Heart left ventricle (tissue), 16 donors: ENCODE data around the gene SLC7A14. TPM values are rescaled to one million over a fixed set of nuclear protein-coding genes. Genes with fewer than 3 reads are reported as not detected.

Experiments
- ATAC-seq, 4 donors: fragments of 200-7000 bp; cut with Tn5 transposase; one replicate each; pipeline ENCODE4 v1.9.1; 2020 to 2022; ENCODE audit warnings: moderate library complexity in 4 of 4, mild to moderate bottlenecking in 3 of 4, moderate number of reproducible peaks in 1 of 4
- DNase-seq, 5 donors: peaks; one replicate each; pipeline ENCODE4 v3.0.0-alpha.2; 2020
- H3K27ac ChIP-seq, 12 donors: fragments of 200-600 bp; sonication (generic) in 4 of 12; one replicate each; pipeline versions ENCODE4 v1.5.0 to v1.8.0; 2016 to 2022; ENCODE audit warnings: mild to moderate bottlenecking in 2 of 12
- H3K27me3 ChIP-seq, 9 donors: fragments of 200-600 bp; sonication (generic) in 2 of 9; one replicate each; pipeline versions ENCODE4 v1.5.1 to v1.8.0; 2016 to 2022; ENCODE audit warnings: mild to moderate bottlenecking in 3 of 9
- H3K36me3 ChIP-seq, 9 donors: fragments of 200-600 bp; sonication (generic) in 2 of 9; one replicate each; pipeline versions ENCODE4 v1.5.0 to v1.8.0; 2018 to 2022; ENCODE audit warnings: mild to moderate bottlenecking in 2 of 9
- H3K4me1 ChIP-seq, 12 donors: fragments of 200-600 bp; sonication (generic) in 4 of 12; one replicate each; pipeline versions ENCODE4 v1.5.0 to v1.8.0; 2016 to 2022; ENCODE audit warnings: mild to moderate bottlenecking in 3 of 12
- H3K4me3 ChIP-seq, 12 donors: fragments of 200-600 bp; sonication (generic) in 4 of 12; one replicate each; pipeline versions ENCODE4 v1.5.0 to v1.8.0; 2017 to 2022; ENCODE audit warnings: mild to moderate bottlenecking in 9 of 12, moderate library complexity in 4 of 12
- H3K9me3 ChIP-seq, 12 donors: fragments of 200-600 bp; sonication (generic) in 4 of 12; one replicate each; pipeline versions ENCODE4 v1.5.0 to v1.8.0; 2016 to 2022; ENCODE audit warnings: mild to moderate bottlenecking in 1 of 12
- POLR2A ChIP-seq, 2 donors: fragments of 450-650 bp; IDR thresholded peaks; one replicate each; pipeline ENCODE4 v1.6.1; 2017; ENCODE audit warnings: antibody characterized with exemption in 2 of 2, mild to moderate bottlenecking in 2 of 2, moderate library complexity in 2 of 2
- WGBS, 4 donors: extraction: QIAGEN DNeasy Blood & Tissue Kit in 2 of 4; methylation state at CpG; one replicate each; pipeline versions ENCODE4 v1.1.5 to v1.1.7; 2013 to 2018; 5-methylcytosine and 5-hydroxymethylcytosine counted together
- intact Hi-C, 10 donors: fragments of 100-400 bp; cut with DNase I; formaldehyde crosslinking; loops; one replicate each; pipeline versions ENCODE4 v1.11.1 to v1.14.2; 2022
- polyA plus RNA-seq, 2 donors: library from polyadenylated mRNA; stranded (reverse); fragments of 200-250 nt; gene quantifications; one replicate each; pipeline ENCODE4 v1.2.3, GENCODE V29; 2013
- total RNA-seq, 9 donors: library from RNA; depleted of rRNA in 2 of 9; stranded (reverse); fragments of >200 nt in 2 of 9; fragmentation: NEBNext Ultra II Directional in 3 of 9; extraction: Animal tissue kit (Norgen Biotek cat#: 25700) in 3 of 9; gene quantifications; one replicate each; pipeline versions ENCODE4 v1.1.0 to v1.2.4, GENCODE V29; 2016 to 2023
- TF ChIP-seq, protein P1 (sequence below), 12 donors: fragments of 200-600 bp; sonication (generic) in 4 of 12; IDR thresholded peaks; one replicate each; pipeline versions ENCODE4 v1.5.0 to v1.8.0; 2018 to 2022; ENCODE audit warnings: antibody characterized with exemption in 12 of 12, mild to moderate bottlenecking in 5 of 12
- donor health status: ischemic (EF 13 %, LVEDD 7.1; RV severe dilation, severe dysfunction).
- donor health status: healthy with polysubstance abuse.
- donor health status: DM: no; HTN: yes; CAD: no.
- donor health status: DM: no; HTN: no; CAD: no.
- donor health status: ischemic (EF 25% LVEDD 6.9; RV normal size, moderate dysfunction).
- donor health status: ischemic (EF 25% LVEDD 5.7; RV mildly dilated, moderate dysfunction).
- donor health status: healthy.
- donor health status: DM: yes; HTN: yes; CAD: no.
- donor health status: ischemic (EF 35%, LVEDD 5.7; RV mildly dilated, moderate dysfunction).
- donor health status: nonischemic (EF 11% LVEDD 7.7; RV severe dilation, severe dysfunction).
- donor health status: DM: yes; HTN: yes; CAD: no.
- donor health status: PGD.
- donor health status: ischemic (EF 29% LVEDD 5.4; RV normal size, mild dysfunction).
- donor health status: nonischemic (EF 23%, LVEDD 6.1; RV moderate dilation, normal function).

SLC7A14 gene
- total and polyA plus RNA-seq, 11 donors: 0.02 TPM; not detected in 9

DNA sequence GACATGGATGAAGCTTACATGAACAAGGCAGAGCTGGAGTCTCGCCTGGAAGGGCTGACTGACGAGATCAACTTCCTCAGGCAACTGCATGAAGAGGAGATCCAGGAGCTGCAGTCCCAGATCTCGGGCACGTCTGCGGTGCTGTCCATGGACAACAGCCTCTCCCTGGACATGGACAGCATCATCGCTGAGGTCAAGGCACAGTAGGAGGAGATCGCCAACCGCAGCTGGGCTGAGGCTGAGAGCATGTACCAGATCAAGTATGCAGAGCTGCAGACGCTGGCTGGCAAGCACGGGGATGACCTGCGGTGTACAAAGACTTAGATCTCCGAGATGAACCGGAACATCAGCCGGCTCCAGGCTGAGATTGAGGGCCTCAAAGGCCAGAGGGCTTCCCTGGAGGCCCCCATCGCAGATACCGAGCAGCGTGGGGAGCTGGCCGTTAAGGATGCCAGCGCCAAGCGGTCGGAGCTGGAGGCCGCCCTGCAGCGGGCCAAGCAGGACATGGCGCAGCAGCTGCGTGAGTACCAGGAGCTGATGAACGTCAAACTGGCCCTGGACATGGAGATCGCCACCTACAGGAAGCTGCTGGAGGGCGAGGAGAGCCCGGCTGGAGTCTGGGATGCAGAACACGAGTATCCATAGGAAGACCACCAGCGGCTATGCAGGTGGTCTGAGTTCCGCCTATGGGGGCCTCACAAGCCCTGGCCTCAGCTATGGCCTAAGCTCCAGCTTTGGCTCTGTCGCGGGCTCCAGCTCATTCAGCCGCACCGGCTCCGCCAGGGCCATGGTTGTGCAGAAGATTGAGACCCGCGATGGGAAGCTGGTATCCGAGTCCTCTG lies 89.6 kb downstream of the SLC7A14 start:
- no peaks in the 10 kb centered on the region for H3K36me3 ChIP-seq
- TF ChIP-seq, protein P1, sequence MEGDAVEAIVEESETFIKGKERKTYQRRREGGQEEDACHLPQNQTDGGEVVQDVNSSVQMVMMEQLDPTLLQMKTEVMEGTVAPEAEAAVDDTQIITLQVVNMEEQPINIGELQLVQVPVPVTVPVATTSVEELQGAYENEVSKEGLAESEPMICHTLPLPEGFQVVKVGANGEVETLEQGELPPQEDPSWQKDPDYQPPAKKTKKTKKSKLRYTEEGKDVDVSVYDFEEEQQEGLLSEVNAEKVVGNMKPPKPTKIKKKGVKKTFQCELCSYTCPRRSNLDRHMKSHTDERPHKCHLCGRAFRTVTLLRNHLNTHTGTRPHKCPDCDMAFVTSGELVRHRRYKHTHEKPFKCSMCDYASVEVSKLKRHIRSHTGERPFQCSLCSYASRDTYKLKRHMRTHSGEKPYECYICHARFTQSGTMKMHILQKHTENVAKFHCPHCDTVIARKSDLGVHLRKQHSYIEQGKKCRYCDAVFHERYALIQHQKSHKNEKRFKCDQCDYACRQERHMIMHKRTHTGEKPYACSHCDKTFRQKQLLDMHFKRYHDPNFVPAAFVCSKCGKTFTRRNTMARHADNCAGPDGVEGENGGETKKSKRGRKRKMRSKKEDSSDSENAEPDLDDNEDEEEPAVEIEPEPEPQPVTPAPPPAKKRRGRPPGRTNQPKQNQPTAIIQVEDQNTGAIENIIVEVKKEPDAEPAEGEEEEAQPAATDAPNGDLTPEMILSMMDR (IDR thresholded peaks at IDR 0.05): no peak
- no peak for TF ChIP-seq POLR2A (IDR thresholded peaks at IDR 0.05)
- H3K4me3 ChIP-seq: no peak overlapping the region
- ATAC-seq (no peak), DNase-seq (no peak)
- H3K4me1 ChIP-seq: no peaks in the 10 kb centered on the region
- 87 to 92% (median 89%) methylated on average over 26 to 40 of the region's 40 CpGs for WGBS, 4 donors
- no peaks in the 10 kb centered on the region for H3K9me3 ChIP-seq
- H3K27ac ChIP-seq: no peak overlapping the region
- intact Hi-C loops: no loop called here
- H3K27me3 ChIP-seq: no peaks in the 10 kb centered on the region

DNA sequence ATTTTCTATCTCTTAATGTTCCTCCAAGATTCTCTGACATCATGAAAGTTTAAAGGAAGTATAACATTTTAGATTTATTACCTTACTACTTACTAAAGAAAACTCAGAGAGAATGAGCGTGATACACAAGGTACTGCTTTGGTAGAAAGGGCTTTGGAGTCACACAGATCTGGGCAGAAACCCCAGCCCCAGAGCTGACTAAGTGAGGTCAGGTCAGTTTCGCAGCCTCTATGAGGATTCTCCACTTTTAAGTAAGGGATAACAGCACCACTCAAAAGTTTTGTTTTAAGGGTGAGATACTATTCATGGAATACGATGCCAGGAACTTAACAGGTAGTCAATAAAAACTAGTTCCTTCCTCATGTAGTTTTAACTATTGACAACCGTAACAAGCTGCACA lies 91.1 kb downstream of the SLC7A14 start:
- intact Hi-C loops: no loop called here
- H3K27ac ChIP-seq: no peak overlapping the region
- no peaks in the 10 kb centered on the region for H3K9me3 ChIP-seq
- no peak overlapping the region for H3K4me3 ChIP-seq
- no peak for ATAC-seq
- 89 to 95% (median 92%) methylated on average over 4 of the region's 4 CpGs for WGBS, 4 donors
- no peaks in the 10 kb centered on the region for H3K4me1 ChIP-seq
- DNase-seq: no peak
- H3K36me3 ChIP-seq: no peaks in the 10 kb centered on the region
- H3K27me3 ChIP-seq: no peaks in the 10 kb centered on the region
- TF ChIP-seq, protein P1 (IDR thresholded peaks at IDR 0.05): no peak
- no peak for TF ChIP-seq POLR2A (IDR thresholded peaks at IDR 0.05)

DNA sequence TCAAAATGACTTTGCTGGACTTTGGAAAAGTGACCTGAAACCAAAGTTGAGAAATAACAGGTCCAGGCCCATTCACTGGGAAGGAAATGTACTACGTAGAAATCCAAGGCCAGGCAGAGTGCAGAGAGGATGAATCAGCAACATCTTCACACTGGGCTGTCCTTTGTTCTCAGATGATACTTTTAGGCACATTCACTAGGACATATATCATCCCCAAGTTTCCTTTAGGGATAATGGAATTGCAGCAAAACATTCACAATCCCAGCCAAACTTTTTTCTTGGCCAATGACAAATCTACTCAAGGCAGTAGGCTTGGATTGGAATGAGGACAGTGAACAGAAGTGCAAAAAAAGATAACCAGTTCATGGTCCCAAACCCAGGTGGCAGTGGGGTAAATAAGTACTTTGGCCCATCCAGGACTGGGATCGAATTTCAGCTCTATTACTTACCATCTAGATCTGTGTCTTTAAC lies 92.1 kb downstream of the SLC7A14 start:
- Histone ChIP-seq H3K9me3 (no peaks in the 10 kb centered on the region), H3K4me1 (no peaks in the 10 kb centered on the region), H3K36me3 (no peaks in the 10 kb centered on the region), H3K27me3 (no peaks in the 10 kb centered on the region), H3K27ac (no peak overlapping the region), H3K4me3 (no peak overlapping the region)
- TF ChIP-seq POLR2A (IDR thresholded peaks at IDR 0.05): no peak
- TF ChIP-seq, protein P1 (IDR thresholded peaks at IDR 0.05): no peak
- intact Hi-C loops: no loop called here
- DNase-seq: no peak
- ATAC-seq: no peak
- WGBS, 4 donors: 69 to 84% (median 79%) methylated on average over 2 of the region's 2 CpGs

DNA sequence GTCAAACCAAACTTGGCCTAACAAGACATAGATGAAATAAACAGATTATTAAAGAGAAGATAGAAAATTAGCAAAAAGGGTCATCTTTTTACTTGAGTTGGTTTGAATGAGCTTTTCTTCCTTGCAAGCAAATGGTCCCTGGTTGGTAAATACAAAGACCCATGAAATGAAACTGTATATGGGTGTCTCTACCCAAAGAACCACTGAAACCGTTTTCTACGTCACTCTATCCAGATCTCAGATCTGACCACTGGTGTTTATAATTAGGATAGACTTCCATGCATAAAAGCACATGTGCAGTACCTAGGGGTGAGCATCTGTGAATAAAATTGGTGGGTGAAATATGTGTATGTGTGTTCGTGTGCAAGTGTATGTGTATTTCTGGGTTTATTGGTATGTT lies 94.0 kb downstream of the SLC7A14 start:
- H3K4me3 ChIP-seq: no peak overlapping the region
- H3K27me3 ChIP-seq: no peaks in the 10 kb centered on the region
- intact Hi-C loops: no loop called here
- DNase-seq (no peak), ATAC-seq (no peak)
- TF ChIP-seq POLR2A (IDR thresholded peaks at IDR 0.05): no peak
- TF ChIP-seq, protein P1 (IDR thresholded peaks at IDR 0.05): no peak
- 83 to 95% (median 90%) methylated on average over 3 of the region's 3 CpGs for WGBS, 4 donors
- H3K27ac ChIP-seq: no peak overlapping the region
- no peaks in the 10 kb centered on the region for H3K36me3 ChIP-seq
- no peaks in the 10 kb centered on the region for H3K9me3 ChIP-seq
- no peaks in the 10 kb centered on the region for H3K4me1 ChIP-seq
